HG03520 (cell line): ENCODE data around the gene CEP120.
"Not testable (repeated sequence)": the region's sequence is repeated elsewhere in the genome, so short reads cannot be mapped to it uniquely, and the experiment has no call there.

Experiments
- ATAC-seq: cut with Tn5 transposase; IDR thresholded peaks from one replicate; pipeline ENCODE4 v1.9.1; 2021; ENCODE audit warnings: mild to moderate bottlenecking, moderate library complexity; ENCODE audit not compliant: unreplicated experiment

Gene CEP120

GRCh38 chr5:123391009-123391408, 32.2 kb downstream of the CEP120 start:
- ATAC-seq, result no peak

GRCh38 chr5:123389794-123390193, 33.4 kb downstream of the CEP120 start:
- ATAC-seq, result no peak

GRCh38 chr5:123387313-123387712, 35.9 kb downstream of the CEP120 start:
- no peak for ATAC-seq

- no peak for ATAC-seq
Observed at GRCh38 chr5:123382252-123382651, 41.0 kb downstream of the CEP120 start.

- ATAC-seq, result no peak
Observed at GRCh38 chr5:123371575-123372179, 51.5 kb downstream of the CEP120 start.

- ATAC-seq, result no peak
Observed at GRCh38 chr5:123369371-123369968, 53.7 kb downstream of the CEP120 start.

- ATAC-seq, result no peak
Observed at GRCh38 chr5:123367739-123368138, 55.5 kb downstream of the CEP120 start.

- no peak for ATAC-seq
Observed at GRCh38 chr5:123365156-123365555, 58.0 kb downstream of the CEP120 start.

GRCh38 chr5:123364441-123365155, 58.6 kb downstream of the CEP120 start:
- no peak for ATAC-seq

GRCh38 chr5:123360910-123361309, 62.3 kb downstream of the CEP120 start:
- ATAC-seq, result no peak

GRCh38 chr5:123360201-123360571, 63.0 kb downstream of the CEP120 start:
- no peak for ATAC-seq

GRCh38 chr5:123359454-123360200, 63.6 kb downstream of the CEP120 start:
- no peak for ATAC-seq

- no peak for ATAC-seq
Observed at GRCh38 chr5:123358751-123359150, 64.5 kb downstream of the CEP120 start.

- ATAC-seq, result no peak
Observed at GRCh38 chr5:123358304-123358703, 64.9 kb downstream of the CEP120 start.

- ATAC-seq, result no peak
Observed at GRCh38 chr5:123351820-123352219, 71.4 kb downstream of the CEP120 start.

- no peak for ATAC-seq
Observed at GRCh38 chr5:123351240-123351639, 72.0 kb downstream of the CEP120 start.

GRCh38 chr5:123350742-123351141, 72.5 kb downstream of the CEP120 start:
- ATAC-seq, result no peak

GRCh38 chr5:123344816-123345426, 78.3 kb downstream of the CEP120 start:
- no peak for ATAC-seq

GRCh38 chr5:123340928-123341327, 82.3 kb downstream of the CEP120 start:
- no peak for ATAC-seq

- ATAC-seq, result not testable (repeated sequence)
Observed at GRCh38 chr5:123308377-123308776, 114.8 kb downstream of the CEP120 start.

GRCh38 chr5:123305751-123306150, 117.5 kb downstream of the CEP120 start:
- ATAC-seq, result no peak
